Liver (tissue), 9 donors: ENCODE results near the gene STK24. TPM values are rescaled to one million over a fixed set of nuclear protein-coding genes. Genes with fewer than 3 reads are reported as not detected.

Experiments
- DNase-seq: peaks from one replicate; pipeline ENCODE4 v3.0.0-alpha.2; 2017; ENCODE audit warnings: low spot score
- H3K27ac ChIP-seq, 2 donors: one replicate each; pipeline ENCODE4 v1.7.0; 2013; ENCODE audit warnings: inconsistent platforms in 2 of 2, low read length in 2 of 2, control low read depth in 1 of 2, low read depth in 1 of 2, mild to moderate bottlenecking in 1 of 2
- H3K27me3 ChIP-seq, 4 donors: one replicate each; pipeline versions ENCODE4 v1.6.1 to v1.7.0; 2013; ENCODE audit warnings: low read length in 3 of 4, inconsistent platforms in 1 of 4, mild to moderate bottlenecking in 1 of 4, moderate library complexity in 1 of 4; ENCODE audit not compliant: control insufficient read depth in 4 of 4, insufficient read depth in 4 of 4
- H3K36me3 ChIP-seq, 4 donors: one replicate each; pipeline versions ENCODE4 v1.6.1 to v1.7.0; 2013; ENCODE audit warnings: low read length in 3 of 4, mild to moderate bottlenecking in 3 of 4, low read depth in 1 of 4, moderate library complexity in 1 of 4; ENCODE audit not compliant: control insufficient read depth in 4 of 4, insufficient read depth in 3 of 4
- H3K4me1 ChIP-seq, 4 donors: one replicate each; pipeline versions ENCODE4 v1.6.1 to v1.7.0; 2013; ENCODE audit warnings: low read length in 3 of 4, mild to moderate bottlenecking in 3 of 4, moderate library complexity in 1 of 4; ENCODE audit not compliant: control insufficient read depth in 4 of 4, insufficient read depth in 4 of 4
- H3K4me3 ChIP-seq, 3 donors: one replicate each; pipeline versions ENCODE4 v1.6.1 to v1.7.0; 2013; ENCODE audit warnings: low read length in 3 of 3, control low read depth in 1 of 3, low read depth in 1 of 3, mild to moderate bottlenecking in 1 of 3
- H3K9ac ChIP-seq, 2 donors: one replicate each; pipeline ENCODE4 v1.7.0; 2013; ENCODE audit warnings: low read length in 2 of 2, mild to moderate bottlenecking in 2 of 2, moderate library complexity in 2 of 2, control low read depth in 1 of 2, low read depth in 1 of 2
- H3K9me3 ChIP-seq, 4 donors: one replicate each; pipeline versions ENCODE4 v1.6.1 to v1.7.0; 2013; ENCODE audit warnings: low read length in 3 of 4; ENCODE audit not compliant: control insufficient read depth in 4 of 4
- EGR1 ChIP-seq, 2 donors: IDR thresholded peaks; 2 replicates each; pipeline ENCODE4 v1.6.1; 2016 to 2018; ENCODE audit warnings: antibody characterized with exemption in 2 of 2, low read depth in 2 of 2
- FOXA1 ChIP-seq: IDR thresholded peaks from 2 replicates; pipeline ENCODE4 v1.6.1; 2016; ENCODE audit warnings: antibody characterized with exemption
- FOXA2 ChIP-seq: IDR thresholded peaks from 2 replicates; pipeline ENCODE4 v1.6.1; 2016; ENCODE audit warnings: antibody characterized with exemption
- GABPA ChIP-seq, 2 donors: IDR thresholded peaks in 1 of 2; conservative IDR thresholded peaks in 1 of 2; 2 replicates each; pipeline ENCODE4 v1.6.1; 2016; ENCODE audit warnings: antibody characterized with exemption in 2 of 2, mild to moderate bottlenecking in 1 of 2, moderate library complexity in 1 of 2
- HNF4A ChIP-seq, 2 donors: conservative IDR thresholded peaks; 2 replicates each; pipeline ENCODE4 v1.6.1; 2016; ENCODE audit warnings: antibody characterized with exemption in 2 of 2, mild to moderate bottlenecking in 2 of 2
- HNF4G ChIP-seq: IDR thresholded peaks from 2 replicates; pipeline ENCODE4 v1.6.1; 2016; ENCODE audit warnings: antibody characterized with exemption
- JUND ChIP-seq, 2 donors: IDR thresholded peaks; 2 replicates each; pipeline ENCODE4 v1.6.1; 2016; ENCODE audit warnings: antibody characterized with exemption in 2 of 2
- NR2F2 ChIP-seq: IDR thresholded peaks from 2 replicates; pipeline ENCODE4 v1.6.1; 2016; ENCODE audit warnings: antibody characterized with exemption
- RAD21 ChIP-seq, 2 donors: IDR thresholded peaks; 2 replicates each; pipeline ENCODE4 v1.6.1; 2016; ENCODE audit warnings: antibody characterized with exemption in 2 of 2, mild to moderate bottlenecking in 2 of 2
- RXRA ChIP-seq, 2 donors: IDR thresholded peaks; 2 replicates each; pipeline ENCODE4 v1.6.1; 2017 to 2018; ENCODE audit warnings: antibody characterized with exemption in 2 of 2, mild to moderate bottlenecking in 1 of 2
- SP1 ChIP-seq: IDR thresholded peaks from 2 replicates; pipeline ENCODE4 v1.6.1; 2018; ENCODE audit warnings: antibody characterized with exemption, mild to moderate bottlenecking
- TAF1 ChIP-seq: conservative IDR thresholded peaks from 2 replicates; pipeline ENCODE4 v1.6.1; 2016; ENCODE audit warnings: antibody characterized with exemption, mild to moderate bottlenecking
- YY1 ChIP-seq: IDR thresholded peaks from 2 replicates; pipeline ENCODE4 v1.6.1; 2016; ENCODE audit warnings: antibody characterized with exemption, mild to moderate bottlenecking
- WGBS: extraction: QIAGEN DNeasy Blood & Tissue Kit; methylation state at CpG from one replicate; pipeline ENCODE4 v1.1.7; 2013; 5-methylcytosine and 5-hydroxymethylcytosine counted together
- polyA plus RNA-seq, 2 donors: library from polyadenylated mRNA; stranded (reverse) in 1 of 2; unstranded in 1 of 2; fragments of 200-250 nt in 1 of 2; fragments of >200 nt in 1 of 2; fragmentation: Nextera tagmentation in 1 of 2; extraction: Ambion mirVana in 1 of 2; gene quantifications; one replicate each; pipeline versions ENCODE4 v1.2.1 to v1.2.3, GENCODE V29; 2013 to 2015
- total RNA-seq, 2 donors: library from RNA; depleted of rRNA; stranded (reverse); fragments of >200 nt; gene quantifications; one replicate each; pipeline ENCODE4 v1.2.3, GENCODE V29; 2014
- TF ChIP-seq, protein P1 (sequence below): IDR thresholded peaks from 2 replicates; pipeline ENCODE4 v1.6.1; 2016; ENCODE audit warnings: antibody characterized with exemption
- TF ChIP-seq, protein P2 (sequence below): IDR thresholded peaks from 2 replicates; pipeline ENCODE4 v1.6.1; 2016; ENCODE audit warnings: antibody characterized with exemption
- TF ChIP-seq, protein P3 (sequence below): fragments of 150-350 bp; IDR thresholded peaks from 2 replicates; pipeline ENCODE4 v1.5.1; 2017; ENCODE audit warnings: improper control_type of control experiment, low read depth, low read length; ENCODE audit not compliant: missing input control
- TF ChIP-seq, protein P4 (sequence below): IDR thresholded peaks from 2 replicates; pipeline ENCODE4 v1.6.1; 2016; ENCODE audit warnings: antibody characterized with exemption
- TF ChIP-seq, protein P5 (sequence below): IDR thresholded peaks from 2 replicates; pipeline ENCODE4 v1.6.1; 2016; ENCODE audit warnings: antibody characterized with exemption, mild to moderate bottlenecking
- donor health status: healthy.
- donor health status: healthy.
- donor health status: healthy.
- donor health status: healthy.
- donor health status: healthy.

The STK24 gene
- total and polyA plus RNA-seq, 4 donors: 6.4 to 43.3 (median 14.9) TPM

DNA sequence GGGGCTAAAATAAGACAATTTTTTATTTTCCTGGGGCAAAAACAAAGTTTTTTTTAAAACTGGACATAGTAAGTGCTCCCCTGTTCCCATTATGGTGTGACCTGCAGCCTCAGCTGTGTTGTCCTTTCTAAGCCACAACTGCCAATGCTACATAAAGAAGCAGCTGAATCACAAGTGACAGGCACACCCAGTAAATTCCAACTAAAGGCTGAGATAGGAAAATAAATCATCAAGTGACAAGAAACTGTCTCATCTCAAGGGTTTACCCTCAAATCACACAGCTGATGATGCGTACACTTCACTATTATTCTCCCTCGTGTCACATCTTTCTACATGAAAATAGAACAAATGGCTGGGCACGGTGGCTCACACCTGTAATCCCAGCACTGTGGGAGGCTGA, 28.7 kb downstream of the STK24 start:
- WGBS: 93% methylated on average over 3 of the region's 3 CpGs
- H3K4me3 ChIP-seq: no peak overlapping the region
- no peaks in the 10 kb centered on the region for H3K27me3 ChIP-seq
- no peak for DNase-seq
- TF ChIP-seq NR2F2 (no peak), GABPA (IDR thresholded peaks at IDR 0.05 in 1 of 2, conservative IDR thresholded peaks at IDR 0.05 in 1 of 2) (no peak), RXRA (IDR thresholded peaks at IDR 0.05) (no peak), RAD21 (IDR thresholded peaks at IDR 0.05) (no peak), TAF1 (no peak), FOXA2 (no peak), FOXA1 (no peak), HNF4G (no peak), HNF4A (conservative IDR thresholded peaks at IDR 0.05) (no peak), YY1 (no peak), JUND (IDR thresholded peaks at IDR 0.05) (no peak), EGR1 (IDR thresholded peaks at IDR 0.05; ENCODE audit: low read depth in 2 of 2) (no peak)
- TF ChIP-seq, protein P1, sequence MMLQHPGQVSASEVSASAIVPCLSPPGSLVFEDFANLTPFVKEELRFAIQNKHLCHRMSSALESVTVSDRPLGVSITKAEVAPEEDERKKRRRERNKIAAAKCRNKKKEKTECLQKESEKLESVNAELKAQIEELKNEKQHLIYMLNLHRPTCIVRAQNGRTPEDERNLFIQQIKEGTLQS: no peak
- TF ChIP-seq, protein P2, sequence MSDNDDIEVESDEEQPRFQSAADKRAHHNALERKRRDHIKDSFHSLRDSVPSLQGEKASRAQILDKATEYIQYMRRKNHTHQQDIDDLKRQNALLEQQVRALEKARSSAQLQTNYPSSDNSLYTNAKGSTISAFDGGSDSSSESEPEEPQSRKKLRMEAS: no peak
- TF ChIP-seq, protein P3, sequence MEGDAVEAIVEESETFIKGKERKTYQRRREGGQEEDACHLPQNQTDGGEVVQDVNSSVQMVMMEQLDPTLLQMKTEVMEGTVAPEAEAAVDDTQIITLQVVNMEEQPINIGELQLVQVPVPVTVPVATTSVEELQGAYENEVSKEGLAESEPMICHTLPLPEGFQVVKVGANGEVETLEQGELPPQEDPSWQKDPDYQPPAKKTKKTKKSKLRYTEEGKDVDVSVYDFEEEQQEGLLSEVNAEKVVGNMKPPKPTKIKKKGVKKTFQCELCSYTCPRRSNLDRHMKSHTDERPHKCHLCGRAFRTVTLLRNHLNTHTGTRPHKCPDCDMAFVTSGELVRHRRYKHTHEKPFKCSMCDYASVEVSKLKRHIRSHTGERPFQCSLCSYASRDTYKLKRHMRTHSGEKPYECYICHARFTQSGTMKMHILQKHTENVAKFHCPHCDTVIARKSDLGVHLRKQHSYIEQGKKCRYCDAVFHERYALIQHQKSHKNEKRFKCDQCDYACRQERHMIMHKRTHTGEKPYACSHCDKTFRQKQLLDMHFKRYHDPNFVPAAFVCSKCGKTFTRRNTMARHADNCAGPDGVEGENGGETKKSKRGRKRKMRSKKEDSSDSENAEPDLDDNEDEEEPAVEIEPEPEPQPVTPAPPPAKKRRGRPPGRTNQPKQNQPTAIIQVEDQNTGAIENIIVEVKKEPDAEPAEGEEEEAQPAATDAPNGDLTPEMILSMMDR: no peak
- TF ChIP-seq, protein P4, sequence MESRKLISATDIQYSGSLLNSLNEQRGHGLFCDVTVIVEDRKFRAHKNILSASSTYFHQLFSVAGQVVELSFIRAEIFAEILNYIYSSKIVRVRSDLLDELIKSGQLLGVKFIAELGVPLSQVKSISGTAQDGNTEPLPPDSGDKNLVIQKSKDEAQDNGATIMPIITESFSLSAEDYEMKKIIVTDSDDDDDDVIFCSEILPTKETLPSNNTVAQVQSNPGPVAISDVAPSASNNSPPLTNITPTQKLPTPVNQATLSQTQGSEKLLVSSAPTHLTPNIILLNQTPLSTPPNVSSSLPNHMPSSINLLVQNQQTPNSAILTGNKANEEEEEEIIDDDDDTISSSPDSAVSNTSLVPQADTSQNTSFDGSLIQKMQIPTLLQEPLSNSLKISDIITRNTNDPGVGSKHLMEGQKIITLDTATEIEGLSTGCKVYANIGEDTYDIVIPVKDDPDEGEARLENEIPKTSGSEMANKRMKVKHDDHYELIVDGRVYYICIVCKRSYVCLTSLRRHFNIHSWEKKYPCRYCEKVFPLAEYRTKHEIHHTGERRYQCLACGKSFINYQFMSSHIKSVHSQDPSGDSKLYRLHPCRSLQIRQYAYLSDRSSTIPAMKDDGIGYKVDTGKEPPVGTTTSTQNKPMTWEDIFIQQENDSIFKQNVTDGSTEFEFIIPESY: no peak
- H3K4me1 ChIP-seq: peaks cover 6 to 39% (median 18%) of the 10 kb centered on the region in 4 donors
- no peaks in the 10 kb centered on the region for H3K9me3 ChIP-seq
- H3K27ac ChIP-seq: no peak overlapping the region
- no peak overlapping the region for H3K9ac ChIP-seq
- peaks cover 0 to 3% (median 0%) of the 10 kb centered on the region in 4 donors for H3K36me3 ChIP-seq

DNA sequence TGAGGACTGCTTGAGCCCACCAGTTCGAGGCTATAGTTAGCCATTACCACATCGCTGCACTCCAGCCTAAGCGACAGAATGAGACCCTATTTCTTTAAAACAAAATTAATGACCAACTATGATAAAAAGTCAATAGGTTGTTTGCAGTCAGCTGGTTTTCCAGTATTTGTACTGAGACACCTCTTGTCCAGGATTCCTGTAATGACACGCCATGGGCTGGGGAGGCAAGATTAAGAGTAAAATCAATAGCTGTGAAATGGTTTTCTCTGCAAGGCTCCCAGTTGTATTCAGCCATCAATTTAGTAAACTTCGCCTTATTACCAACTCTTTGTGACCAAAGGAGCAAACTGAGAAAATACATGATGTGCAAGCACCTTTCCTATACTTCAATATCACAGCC, 29.5 kb downstream of the STK24 start:
- Histone ChIP-seq H3K27me3 (no peaks in the 10 kb centered on the region), H3K4me1 (peaks cover 6 to 40% (median 18%) of the 10 kb centered on the region in 4 donors), H3K36me3 (peaks cover 0 to 3% (median 0%) of the 10 kb centered on the region in 4 donors), H3K4me3 (no peak overlapping the region), H3K9me3 (no peaks in the 10 kb centered on the region), H3K27ac (no peak overlapping the region), H3K9ac (no peak overlapping the region)
- 82% methylated on average over 5 of the region's 5 CpGs for WGBS
- DNase-seq: no peak
- no peak for TF ChIP-seq SP1
- TF ChIP-seq FOXA2: peak; percentile 24
- TF ChIP-seq, protein P1: no peak
- TF ChIP-seq, protein P4: peak; percentile 24
- TF ChIP-seq, protein P3: no peak
- TF ChIP-seq EGR1 (IDR thresholded peaks at IDR 0.05; ENCODE audit: low read depth in 2 of 2): no peak
- TF ChIP-seq YY1: peak; percentile 40
- no peak for TF ChIP-seq GABPA (IDR thresholded peaks at IDR 0.05 in 1 of 2, conservative IDR thresholded peaks at IDR 0.05 in 1 of 2)
- no peak for TF ChIP-seq HNF4G
- no peak for TF ChIP-seq NR2F2
- TF ChIP-seq, protein P2: peak; percentile 27
- TF ChIP-seq RAD21 (IDR thresholded peaks at IDR 0.05): peak; percentile 11 to 17
- TF ChIP-seq FOXA1: no peak
- no peak for TF ChIP-seq TAF1
- TF ChIP-seq, protein P5, sequence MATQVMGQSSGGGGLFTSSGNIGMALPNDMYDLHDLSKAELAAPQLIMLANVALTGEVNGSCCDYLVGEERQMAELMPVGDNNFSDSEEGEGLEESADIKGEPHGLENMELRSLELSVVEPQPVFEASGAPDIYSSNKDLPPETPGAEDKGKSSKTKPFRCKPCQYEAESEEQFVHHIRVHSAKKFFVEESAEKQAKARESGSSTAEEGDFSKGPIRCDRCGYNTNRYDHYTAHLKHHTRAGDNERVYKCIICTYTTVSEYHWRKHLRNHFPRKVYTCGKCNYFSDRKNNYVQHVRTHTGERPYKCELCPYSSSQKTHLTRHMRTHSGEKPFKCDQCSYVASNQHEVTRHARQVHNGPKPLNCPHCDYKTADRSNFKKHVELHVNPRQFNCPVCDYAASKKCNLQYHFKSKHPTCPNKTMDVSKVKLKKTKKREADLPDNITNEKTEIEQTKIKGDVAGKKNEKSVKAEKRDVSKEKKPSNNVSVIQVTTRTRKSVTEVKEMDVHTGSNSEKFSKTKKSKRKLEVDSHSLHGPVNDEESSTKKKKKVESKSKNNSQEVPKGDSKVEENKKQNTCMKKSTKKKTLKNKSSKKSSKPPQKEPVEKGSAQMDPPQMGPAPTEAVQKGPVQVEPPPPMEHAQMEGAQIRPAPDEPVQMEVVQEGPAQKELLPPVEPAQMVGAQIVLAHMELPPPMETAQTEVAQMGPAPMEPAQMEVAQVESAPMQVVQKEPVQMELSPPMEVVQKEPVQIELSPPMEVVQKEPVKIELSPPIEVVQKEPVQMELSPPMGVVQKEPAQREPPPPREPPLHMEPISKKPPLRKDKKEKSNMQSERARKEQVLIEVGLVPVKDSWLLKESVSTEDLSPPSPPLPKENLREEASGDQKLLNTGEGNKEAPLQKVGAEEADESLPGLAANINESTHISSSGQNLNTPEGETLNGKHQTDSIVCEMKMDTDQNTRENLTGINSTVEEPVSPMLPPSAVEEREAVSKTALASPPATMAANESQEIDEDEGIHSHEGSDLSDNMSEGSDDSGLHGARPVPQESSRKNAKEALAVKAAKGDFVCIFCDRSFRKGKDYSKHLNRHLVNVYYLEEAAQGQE: no peak
- TF ChIP-seq JUND (IDR thresholded peaks at IDR 0.05): no peak
